ENCODE measurements around the gene HBB.
"Not testable (repeated sequence)": the region's sequence is repeated elsewhere in the genome, so short reads cannot be mapped to it uniquely, and the experiment has no call there.

Gene HBB

DNA sequence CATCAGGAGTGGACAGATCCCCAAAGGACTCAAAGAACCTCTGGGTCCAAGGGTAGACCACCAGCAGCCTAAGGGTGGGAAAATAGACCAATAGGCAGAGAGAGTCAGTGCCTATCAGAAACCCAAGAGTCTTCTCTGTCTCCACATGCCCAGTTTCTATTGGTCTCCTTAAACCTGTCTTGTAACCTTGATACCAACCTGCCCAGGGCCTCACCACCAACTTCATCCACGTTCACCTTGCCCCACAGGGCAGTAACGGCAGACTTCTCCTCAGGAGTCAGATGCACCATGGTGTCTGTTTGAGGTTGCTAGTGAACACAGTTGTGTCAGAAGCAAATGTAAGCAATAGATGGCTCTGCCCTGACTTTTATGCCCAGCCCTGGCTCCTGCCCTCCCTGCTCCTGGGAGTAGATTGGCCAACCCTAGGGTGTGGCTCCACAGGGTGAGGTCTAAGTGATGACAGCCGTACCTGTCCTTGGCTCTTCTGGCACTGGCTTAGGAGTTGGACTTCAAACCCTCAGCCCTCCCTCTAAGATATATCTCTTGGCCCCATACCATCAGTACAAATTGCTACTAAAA, at the start of gene HBB:
Gene HBB, minus strand, starts transcription at position 340 of the 579 bp plus-strand sequence. Its CDS starts 50 bp downstream, at position 290.
- no peak for DNase-seq (ENCODE audit: low read depth)

DNA sequence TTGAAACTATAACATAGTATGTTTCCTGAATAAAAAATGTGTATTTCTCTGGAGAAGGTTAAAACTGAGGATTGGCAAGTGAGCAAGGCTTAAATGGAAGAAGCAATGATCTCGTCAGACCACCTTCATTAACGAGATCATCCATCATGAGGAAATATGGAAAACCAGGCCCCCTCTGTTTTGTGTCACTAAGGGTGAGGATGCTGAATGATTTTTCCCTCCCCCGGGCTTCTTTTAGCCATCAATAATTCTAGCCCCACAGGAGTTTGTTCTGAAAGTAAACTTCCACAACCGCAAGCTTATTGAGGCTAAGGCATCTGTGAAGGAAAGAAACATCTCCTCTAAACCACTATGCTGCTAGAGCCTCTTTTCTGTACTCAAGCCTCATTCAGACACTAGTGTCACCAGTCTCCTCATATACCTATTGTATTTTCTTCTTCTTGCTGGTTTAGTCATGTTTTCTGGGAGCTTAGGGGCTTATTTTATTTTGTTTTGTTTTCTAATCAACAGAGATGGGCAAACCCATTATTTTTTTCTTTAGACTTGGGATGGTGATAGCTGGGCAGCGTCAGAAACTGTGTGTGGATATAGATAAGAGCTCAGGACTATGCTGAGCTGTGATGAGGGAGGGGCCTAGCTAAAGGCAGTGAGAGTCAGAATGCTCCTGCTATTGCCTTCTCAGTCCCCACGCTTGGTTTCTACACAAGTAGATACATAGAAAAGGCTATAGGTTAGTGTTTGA, 48.7 kb upstream of the HBB start:
- no peak for DNase-seq (ENCODE audit: low read depth)

GRCh38 chr11:5274395-5274794, 47.5 kb upstream of the HBB start:
- no peak for DNase-seq (ENCODE audit: low read depth)

DNA sequence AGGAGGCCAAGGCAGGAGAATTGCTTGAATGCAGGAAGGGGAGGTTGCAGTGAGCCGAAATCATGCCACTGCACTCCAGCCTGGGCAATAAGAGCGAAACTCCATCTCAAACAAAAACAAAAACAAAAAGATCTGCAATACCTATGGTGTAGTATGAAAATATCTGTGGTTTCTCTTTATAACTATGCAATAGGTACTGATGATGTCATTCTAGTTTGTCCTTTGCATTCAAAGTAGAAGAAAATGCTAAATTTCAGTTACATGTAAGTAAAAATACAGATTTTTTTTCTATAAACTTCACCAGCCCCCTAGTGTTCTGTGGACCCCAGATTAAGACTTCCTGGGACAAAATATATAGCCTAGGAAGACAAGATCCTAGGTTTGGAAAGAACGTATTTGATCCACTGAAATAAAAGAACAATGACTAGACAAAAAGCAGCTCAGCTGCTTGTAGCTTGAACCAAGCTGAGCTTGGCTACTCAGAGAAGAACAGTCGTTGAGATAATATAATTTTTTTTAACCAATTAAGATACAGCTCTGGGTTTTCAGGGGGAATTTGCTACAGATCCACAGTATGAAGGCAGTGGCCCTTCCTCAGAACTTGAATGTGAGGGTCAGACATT, 45.6 kb upstream of the HBB start:
- DNase-seq (ENCODE audit: low read depth): no peak

- no peak for DNase-seq (ENCODE audit: low read depth)
Observed at GRCh38 chr11:5269715-5270147, 42.9 kb upstream of the HBB start, which contains the start of gene HBE1. HBE1 (minus strand) TSS chr11:5269945; CDS start chr11:5269890, 55 bp downstream.

DNA sequence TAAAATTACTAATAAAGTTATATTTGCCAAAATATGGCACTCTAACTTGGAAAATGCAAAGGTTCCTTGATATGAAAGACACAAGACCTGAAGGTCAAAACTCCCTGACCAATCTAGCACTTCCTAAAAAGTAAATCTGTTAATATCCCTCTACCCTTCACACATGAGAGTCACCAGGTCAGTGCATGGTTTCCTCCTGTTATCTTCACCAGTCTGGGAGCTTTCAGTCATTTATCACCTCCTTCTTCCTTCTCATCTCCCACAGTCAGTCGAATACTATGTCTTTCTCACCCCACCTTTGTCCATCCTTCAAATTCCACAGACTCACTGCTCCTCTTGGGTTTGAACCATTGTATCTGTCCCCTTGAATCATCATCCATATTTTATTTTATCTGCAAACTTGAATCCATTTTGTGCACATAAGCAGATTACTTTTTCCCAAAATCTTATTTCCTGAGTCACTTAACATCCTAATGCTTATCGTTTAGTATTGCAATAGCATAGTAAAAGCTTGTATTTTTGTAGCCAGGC, 40.2 kb upstream of the HBB start:
- DNase-seq (ENCODE audit: low read depth): no peak

DNA sequence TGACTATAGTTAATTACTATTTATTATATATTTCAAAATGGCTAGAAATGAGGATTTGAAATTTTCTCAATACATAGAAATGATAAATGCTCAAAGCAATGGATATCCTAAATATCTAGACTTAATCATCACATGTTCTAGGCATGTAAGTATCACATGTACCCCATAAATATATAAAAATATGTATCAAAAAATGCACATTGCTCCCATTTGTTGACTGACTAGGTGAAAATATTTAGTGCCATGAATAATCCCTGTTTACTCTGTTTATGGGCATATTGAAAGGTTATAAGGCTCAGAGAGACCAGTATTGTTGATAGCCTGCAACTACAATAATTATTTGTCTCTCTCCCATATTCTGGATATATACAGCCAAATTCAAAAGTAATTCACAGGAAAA, 39.7 kb upstream of the HBB start:
- no peak for DNase-seq (ENCODE audit: low read depth)

DNA sequence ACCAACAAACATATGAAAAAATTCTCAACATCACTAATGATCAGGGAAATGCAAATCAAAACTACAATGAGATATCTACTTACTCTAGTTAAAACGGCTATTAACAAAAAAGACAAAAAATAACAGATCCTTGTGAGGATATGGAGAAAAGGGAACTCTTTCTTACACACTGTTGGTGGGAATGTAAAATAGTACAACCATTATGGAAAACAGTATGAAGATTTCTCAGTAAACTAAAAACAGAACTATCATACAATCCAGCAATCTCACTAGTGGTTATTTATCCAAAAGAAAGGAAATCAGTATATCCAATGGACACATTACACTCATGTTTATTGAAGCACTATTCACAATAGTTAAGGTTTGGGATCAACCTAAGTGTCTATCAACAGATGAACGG, 39.0 kb upstream of the HBB start:
- DNase-seq (ENCODE audit: low read depth): no peak

DNA sequence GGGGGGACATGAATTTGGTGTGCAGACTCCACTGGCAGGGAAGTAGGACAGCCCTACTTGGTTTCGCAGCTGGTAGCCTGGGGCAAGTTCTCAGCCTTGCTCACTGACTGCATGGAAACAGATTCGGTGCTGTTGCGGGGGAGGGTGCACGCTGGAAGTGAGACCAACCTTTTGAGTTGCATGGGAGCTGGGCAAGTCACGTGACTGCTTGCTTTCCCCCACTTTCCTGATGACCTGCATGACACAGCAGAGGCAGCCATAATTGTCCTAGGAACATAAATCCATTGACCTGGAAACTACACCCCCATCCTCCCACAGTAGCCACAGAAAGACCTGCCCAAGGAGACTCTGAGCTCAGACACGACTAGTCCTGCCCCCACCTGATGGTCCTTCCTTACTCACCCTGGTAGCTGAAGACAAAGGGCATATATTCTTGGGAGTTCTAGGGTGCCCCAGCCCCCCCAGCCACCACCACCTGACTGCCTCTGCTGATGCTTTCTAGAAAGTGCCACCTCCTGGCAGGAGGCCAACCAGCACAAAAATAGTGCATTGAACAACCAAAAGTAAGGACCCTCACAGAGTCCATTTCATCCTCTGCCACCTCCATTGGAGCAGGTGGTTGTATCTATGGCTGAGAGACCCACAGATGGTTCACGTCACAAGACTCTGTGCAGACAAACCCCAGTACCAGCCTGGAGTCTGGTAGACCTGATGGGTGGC, 31.8 kb upstream of the HBB start:
- no peak for DNase-seq (ENCODE audit: low read depth)

DNA sequence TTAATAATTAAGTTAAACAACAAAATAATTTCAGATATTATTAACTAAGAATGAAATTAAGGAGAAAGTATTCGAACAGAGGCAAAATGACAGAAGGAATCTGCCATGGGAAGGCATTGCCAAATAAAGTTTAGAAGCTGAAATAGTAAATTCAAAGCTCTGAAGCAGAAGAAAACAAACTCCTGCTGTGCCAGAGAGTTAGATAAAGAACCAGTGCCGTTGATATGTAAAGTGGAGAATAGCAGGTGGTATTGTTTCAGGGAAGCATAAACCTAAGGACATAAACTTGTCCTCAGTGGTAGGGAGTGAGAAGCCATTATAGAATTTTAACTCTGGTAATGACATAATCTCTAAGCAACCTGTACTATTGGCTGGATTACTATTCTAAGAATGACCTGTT, 30.4 kb upstream of the HBB start:
- no peak for DNase-seq (ENCODE audit: low read depth)

DNA sequence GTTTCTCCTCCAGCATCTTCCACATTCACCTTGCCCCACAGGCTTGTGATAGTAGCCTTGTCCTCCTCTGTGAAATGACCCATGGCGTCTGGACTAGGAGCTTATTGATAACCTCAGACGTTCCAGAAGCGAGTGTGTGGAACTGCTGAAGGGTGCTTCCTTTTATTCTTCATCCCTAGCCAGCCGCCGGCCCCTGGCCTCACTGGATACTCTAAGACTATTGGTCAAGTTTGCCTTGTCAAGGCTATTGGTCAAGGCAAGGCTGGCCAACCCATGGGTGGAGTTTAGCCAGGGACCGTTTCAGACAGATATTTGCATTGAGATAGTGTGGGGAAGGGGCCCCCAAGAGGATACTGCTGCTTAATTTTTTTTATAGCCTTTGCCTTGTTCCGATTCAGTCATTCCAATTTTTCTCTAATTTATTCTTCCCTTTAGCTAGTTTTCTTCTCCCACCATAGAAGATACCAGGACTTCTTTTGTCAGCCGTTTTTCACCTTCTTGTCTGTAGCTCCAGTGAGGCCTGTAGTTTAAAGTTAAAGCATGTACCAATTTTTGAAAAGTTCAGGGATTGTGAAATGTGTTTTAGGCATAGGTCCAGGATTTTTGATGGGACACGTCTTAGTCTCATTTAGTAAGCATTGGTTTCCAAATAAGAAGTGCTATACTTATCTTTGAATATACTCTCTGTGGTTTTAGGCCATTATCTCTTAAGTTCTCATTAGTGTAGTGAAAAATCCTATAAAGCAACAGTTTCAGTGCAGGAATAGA, 28.0 kb upstream of the HBB start, which contains the start of gene HBG2:
Gene HBG2, minus strand, starts transcription at position 136 of the 768 bp plus-strand sequence. Its CDS starts 53 bp downstream, at position 83.
- not testable (repeated sequence) for DNase-seq (ENCODE audit: low read depth)

DNA sequence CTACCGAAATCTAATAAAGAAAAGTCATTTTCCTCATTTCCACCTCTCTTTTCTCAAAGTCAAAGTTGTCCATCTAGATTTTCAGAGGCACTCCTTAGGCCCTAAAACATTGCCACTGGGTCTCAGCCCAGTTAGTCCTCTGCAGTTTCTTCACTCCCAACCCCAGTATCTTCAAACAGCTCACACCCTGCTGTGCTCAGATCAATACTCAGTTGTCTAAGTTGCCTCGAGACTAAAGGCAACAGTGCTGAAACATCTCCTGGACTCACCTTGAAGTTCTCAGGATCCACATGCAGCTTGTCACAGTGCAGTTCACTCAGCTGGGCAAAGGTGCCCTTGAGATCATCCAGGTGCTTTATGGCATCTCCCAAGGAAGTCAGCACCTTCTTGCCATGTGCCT, 27.2 kb upstream of the HBB start:
- DNase-seq (ENCODE audit: low read depth): not testable (repeated sequence)

GRCh38 chr11:5253440-5253839, 26.6 kb upstream of the HBB start:
- not testable (repeated sequence) for DNase-seq (ENCODE audit: low read depth)

GRCh38 chr11:5252919-5253265, 26.0 kb upstream of the HBB start:
- DNase-seq (ENCODE audit: low read depth): no peak

GRCh38 chr11:5252192-5252918, 25.5 kb upstream of the HBB start:
- DNase-seq (ENCODE audit: low read depth): no peak

GRCh38 chr11:5251746-5252145, 24.9 kb upstream of the HBB start:
- DNase-seq (ENCODE audit: low read depth): no peak

DNA sequence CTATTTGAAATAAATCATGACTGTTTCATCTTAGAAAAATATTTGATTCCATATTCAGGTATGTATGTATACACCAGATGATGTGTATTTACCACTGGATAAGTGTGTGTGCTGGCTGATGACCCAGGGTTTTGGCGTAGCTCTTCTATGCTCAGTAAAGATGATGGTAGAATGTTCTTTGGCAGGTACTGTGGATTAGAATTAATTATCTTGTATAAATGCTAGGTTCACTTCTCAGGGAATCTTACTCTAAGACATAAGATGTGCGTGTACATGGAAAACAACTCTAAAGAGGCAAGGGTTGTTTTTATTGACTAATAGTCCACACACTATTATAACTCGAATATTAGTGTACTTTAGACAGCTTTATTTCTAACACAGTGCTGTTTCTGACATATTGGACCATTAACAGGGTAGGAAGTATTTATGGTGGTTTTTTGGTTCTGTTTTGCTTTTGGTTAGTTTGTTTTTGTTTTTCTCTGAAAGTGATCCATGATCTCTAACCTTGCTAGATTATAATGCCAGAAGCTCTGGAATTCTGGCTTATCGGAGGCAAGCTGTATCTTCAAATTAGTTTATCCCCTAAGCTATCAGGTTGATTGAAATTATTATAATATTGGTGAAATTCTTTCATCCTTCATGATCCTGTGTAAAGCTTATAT, 23.8 kb upstream of the HBB start:
- no peak for DNase-seq (ENCODE audit: low read depth)

- DNase-seq (ENCODE audit: low read depth): not testable (repeated sequence)
Observed at GRCh38 chr11:5249807-5250396, 23.0 kb upstream of the HBB start, which contains the start of gene HBG1. HBG1 (minus strand) TSS chr11:5249857; CDS start chr11:5249804, 53 bp downstream.

DNA sequence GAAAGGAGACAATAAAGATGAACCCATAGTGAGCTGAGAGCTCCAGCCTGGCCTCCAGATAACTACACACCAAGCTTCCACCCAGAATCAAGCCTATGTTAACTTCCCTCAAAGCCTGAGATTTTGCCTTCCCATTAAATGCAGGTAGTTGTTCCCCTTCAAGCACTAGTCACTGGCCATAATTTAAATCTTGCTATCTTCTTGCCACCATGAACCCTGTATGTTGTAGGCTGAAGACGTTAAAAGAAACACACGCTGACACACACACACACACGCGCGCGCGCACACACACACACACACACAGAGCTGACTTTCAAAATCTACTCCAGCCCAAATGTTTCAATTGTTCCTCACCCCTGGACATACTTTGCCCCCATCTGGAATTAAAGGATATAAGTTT, 21.6 kb upstream of the HBB start:
- not testable (repeated sequence) for DNase-seq (ENCODE audit: low read depth)
